22Rv1 (cell line): ENCODE results near the gene TMEM17.

Experiments used
- H3K27ac ChIP-seq: fragments of 450-650 bp; 2 replicates; pipeline ENCODE4 v1.5.1; 2017
- ZFX ChIP-seq: fragments of 450-650 bp; IDR thresholded peaks from 2 replicates; pipeline ENCODE4 v1.6.1; 2017; ENCODE audit warnings: antibody characterized with exemption, borderline replicate concordance
- TF ChIP-seq, protein P1 (sequence below): fragments of 450-650 bp; IDR thresholded peaks from 2 replicates; pipeline ENCODE4 v1.5.1; 2017; ENCODE audit warnings: mild to moderate bottlenecking

Gene TMEM17

GRCh38 chr2:62459106-62459505 is 46.9 kb downstream of the TMEM17 start:
- no peak overlapping the region for H3K27ac ChIP-seq
- TF ChIP-seq, protein P1, sequence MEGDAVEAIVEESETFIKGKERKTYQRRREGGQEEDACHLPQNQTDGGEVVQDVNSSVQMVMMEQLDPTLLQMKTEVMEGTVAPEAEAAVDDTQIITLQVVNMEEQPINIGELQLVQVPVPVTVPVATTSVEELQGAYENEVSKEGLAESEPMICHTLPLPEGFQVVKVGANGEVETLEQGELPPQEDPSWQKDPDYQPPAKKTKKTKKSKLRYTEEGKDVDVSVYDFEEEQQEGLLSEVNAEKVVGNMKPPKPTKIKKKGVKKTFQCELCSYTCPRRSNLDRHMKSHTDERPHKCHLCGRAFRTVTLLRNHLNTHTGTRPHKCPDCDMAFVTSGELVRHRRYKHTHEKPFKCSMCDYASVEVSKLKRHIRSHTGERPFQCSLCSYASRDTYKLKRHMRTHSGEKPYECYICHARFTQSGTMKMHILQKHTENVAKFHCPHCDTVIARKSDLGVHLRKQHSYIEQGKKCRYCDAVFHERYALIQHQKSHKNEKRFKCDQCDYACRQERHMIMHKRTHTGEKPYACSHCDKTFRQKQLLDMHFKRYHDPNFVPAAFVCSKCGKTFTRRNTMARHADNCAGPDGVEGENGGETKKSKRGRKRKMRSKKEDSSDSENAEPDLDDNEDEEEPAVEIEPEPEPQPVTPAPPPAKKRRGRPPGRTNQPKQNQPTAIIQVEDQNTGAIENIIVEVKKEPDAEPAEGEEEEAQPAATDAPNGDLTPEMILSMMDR, result no peak
- no peak for TF ChIP-seq ZFX

GRCh38 chr2:62458671-62459081 is 47.3 kb downstream of the TMEM17 start:
- TF ChIP-seq, protein P1, result no peak
- TF ChIP-seq ZFX, result no peak
- H3K27ac ChIP-seq, result no peak overlapping the region

DNA sequence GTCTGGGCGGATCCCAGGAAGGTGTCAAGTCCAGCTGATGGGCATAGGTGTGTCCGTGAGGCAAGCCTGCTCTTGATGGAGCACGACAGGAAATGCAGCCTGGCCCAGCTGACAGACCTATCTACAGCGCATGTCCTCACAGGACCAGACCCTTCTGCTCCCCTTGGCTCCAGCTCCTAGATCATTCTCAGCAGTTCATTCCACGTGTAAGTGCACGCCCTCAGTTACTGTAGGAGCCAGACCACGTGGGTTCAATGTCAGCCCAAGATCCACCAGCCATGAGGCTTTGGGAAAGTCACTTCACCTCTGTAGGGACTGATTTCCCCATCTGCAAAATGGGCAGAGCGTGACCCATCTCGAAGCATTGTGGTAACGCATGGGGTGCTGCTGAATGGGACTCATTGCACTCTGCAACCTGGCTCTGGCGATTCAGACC is 47.8 kb downstream of the TMEM17 start:
- TF ChIP-seq, protein P1, result no peak
- no peak for TF ChIP-seq ZFX
- no peak overlapping the region for H3K27ac ChIP-seq

- peak overlapping the region; percentile 44; the same call in 1 of the 2 replicates for H3K27ac ChIP-seq
- TF ChIP-seq ZFX, result no peak
- TF ChIP-seq, protein P1, result no peak
These were observed 48.4 kb downstream of the TMEM17 start for GRCh38 chr2:62457556-62457955.

GRCh38 chr2:62456721-62457539 is 49.1 kb downstream of the TMEM17 start:
- TF ChIP-seq ZFX, result no peak
- TF ChIP-seq, protein P1, result peak; percentile 93
- peak overlapping the region; percentile 44 for H3K27ac ChIP-seq

DNA sequence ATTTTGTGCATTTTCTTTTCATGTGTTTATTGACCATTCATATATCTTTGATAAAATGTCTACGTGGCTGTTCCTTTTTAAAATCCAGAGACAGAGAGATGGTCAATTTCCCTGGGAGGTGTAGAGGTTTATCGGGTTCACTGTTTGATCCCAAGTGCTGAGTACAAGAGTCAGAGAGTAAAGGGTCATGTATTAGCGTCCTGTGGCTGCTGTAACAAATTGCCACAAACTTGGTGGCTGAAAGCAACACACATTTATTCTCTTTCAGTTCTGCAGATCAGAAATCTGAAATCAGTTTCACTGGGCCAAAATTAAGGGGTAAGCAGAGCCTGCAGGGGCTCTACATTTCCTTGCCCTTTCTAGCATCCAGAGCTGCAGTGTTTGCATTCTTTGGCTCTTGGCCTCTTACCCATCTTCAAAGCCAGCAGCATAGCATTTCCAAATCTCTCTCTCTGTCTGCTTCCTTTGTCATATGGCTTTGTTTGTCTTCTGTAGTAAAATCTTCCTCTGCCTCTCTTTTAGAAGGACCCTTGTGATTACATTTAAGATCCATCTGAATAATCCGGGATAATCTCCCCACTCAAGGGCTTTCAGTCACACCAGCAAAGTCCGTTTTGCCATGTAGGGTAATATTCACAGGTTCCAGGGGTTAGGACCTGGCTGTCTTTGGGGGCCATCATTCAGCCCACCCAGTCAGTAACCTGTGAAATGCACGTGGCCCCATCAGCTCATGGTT is 49.9 kb downstream of the TMEM17 start:
- no peak overlapping the region for H3K27ac ChIP-seq
- TF ChIP-seq, protein P1, result no peak
- TF ChIP-seq ZFX, result no peak

- TF ChIP-seq ZFX, result no peak
- TF ChIP-seq, protein P1, result no peak
- H3K27ac ChIP-seq, result no peak overlapping the region
These were observed 52.0 kb downstream of the TMEM17 start for GRCh38 chr2:62453955-62454354.
